HG03457 (cell line): ENCODE measurements around the gene SLC35B2.
"Not testable (repeated sequence)": the region's sequence is repeated elsewhere in the genome, so short reads cannot be mapped to it uniquely, and the experiment has no call there.

Experiments used
- ATAC-seq: cut with Tn5 transposase; IDR thresholded peaks from one replicate; pipeline ENCODE4 v1.9.1; 2021; ENCODE audit warnings: moderate number of reproducible peaks; ENCODE audit not compliant: unreplicated experiment

SLC35B2 gene

GRCh38 chr6:44237021-44237812 is 20.1 kb downstream of the SLC35B2 start:
- no peak for ATAC-seq

- ATAC-seq = no peak
These were observed 21.3 kb downstream of the SLC35B2 start for GRCh38 chr6:44235891-44236516.

GRCh38 chr6:44235269-44235668 is 22.1 kb downstream of the SLC35B2 start:
- ATAC-seq = no peak

- no peak for ATAC-seq
These were observed 23.0 kb downstream of the SLC35B2 start for GRCh38 chr6:44234101-44235025.

GRCh38 chr6:44233567-44234100 is 23.7 kb downstream of the SLC35B2 start:
- ATAC-seq = no peak

GRCh38 chr6:44232676-44233566 is 24.4 kb downstream of the SLC35B2 start:
- ATAC-seq = no peak

GRCh38 chr6:44231426-44231825 is 25.9 kb downstream of the SLC35B2 start:
- not testable (repeated sequence) for ATAC-seq

GRCh38 chr6:44230034-44230675 is 27.2 kb downstream of the SLC35B2 start:
- no peak for ATAC-seq

GRCh38 chr6:44229376-44230033 is 27.8 kb downstream of the SLC35B2 start:
- ATAC-seq = no peak

GRCh38 chr6:44228836-44229235 is 28.5 kb downstream of the SLC35B2 start:
- ATAC-seq = no peak

GRCh38 chr6:44228433-44228832 is 28.9 kb downstream of the SLC35B2 start:
- no peak for ATAC-seq

GRCh38 chr6:44228031-44228430 is 29.3 kb downstream of the SLC35B2 start:
- no peak for ATAC-seq

- ATAC-seq = no peak
These were observed 30.1 kb downstream of the SLC35B2 start for GRCh38 chr6:44227148-44227793.

- no peak for ATAC-seq
These were observed 30.8 kb downstream of the SLC35B2 start for GRCh38 chr6:44226368-44227147.

GRCh38 chr6:44225579-44226325 is 31.6 kb downstream of the SLC35B2 start:
- no peak for ATAC-seq

GRCh38 chr6:44224965-44225305 is 32.4 kb downstream of the SLC35B2 start:
- ATAC-seq = no peak
